Ovary (tissue), 1 donor: ENCODE results near the gene OR4E2.

Experiments
- EP300 ChIP-seq: sonication (generic); formaldehyde crosslinking; IDR thresholded peaks from one replicate; pipeline ENCODE4 v1.6.1; 2017; ENCODE audit warnings: antibody characterized with exemption
- POLR2A ChIP-seq: fragments of 450-650 bp; IDR thresholded peaks from one replicate; pipeline ENCODE4 v1.6.1; 2017; ENCODE audit warnings: antibody characterized with exemption, mild to moderate bottlenecking, moderate library complexity

- TF ChIP-seq POLR2A: no peak
- TF ChIP-seq EP300: no peak
These were observed 50.7 kb downstream of the OR4E2 start for GRCh38 chr14:21704338-21704737.
